K562 (cell line): ENCODE measurements around the gene CHD2.
A peak's percentile ranks its signal among the peaks of the same experiment; 100 is the strongest.

Experiments used
- CTCF ChIP-seq, 3 experiments: IDR thresholded peaks in 2 of 3; conservative IDR thresholded peaks in 1 of 3; 2 replicates each; pipeline ENCODE4 v1.5.1; 2011 to 2012; ENCODE audit warnings: low read length in 3 of 3, mild to moderate bottlenecking in 3 of 3, control low read depth in 2 of 3, improper control_type of control experiment in 1 of 3, inconsistent platforms in 1 of 3, low read depth in 1 of 3, mixed read lengths in 1 of 3, moderate library complexity in 1 of 3; ENCODE audit not compliant: insufficient read depth in 2 of 3
- FOXM1 ChIP-seq, 2 experiments: fragments of 450-650 bp in 1 of 2; sonication (generic) in 1 of 2; formaldehyde crosslinking in 1 of 2; IDR thresholded peaks; 2 replicates each; pipeline versions ENCODE4 v1.6.1 to v1.9.0; 2017 to 2022; ENCODE audit warnings: low read depth in 2 of 2, mild to moderate bottlenecking in 2 of 2, missing genetic modification reagents in 1 of 2, moderate library complexity in 1 of 2
- MXI1 ChIP-seq: IDR thresholded peaks from 2 replicates; pipeline ENCODE4 v1.6.1; 2011; ENCODE audit warnings: low read depth, mild to moderate bottlenecking, improper control_type of control experiment, low read length
- MYC ChIP-seq, 2 experiments: fragments of 250-450 bp in 1 of 2; sonication (Bioruptor Pico) in 1 of 2; IDR thresholded peaks; 2 replicates each; pipeline versions ENCODE4 v1.5.1 to v1.6.1; 2012 to 2021; ENCODE audit warnings: low read depth in 2 of 2, borderline replicate concordance in 1 of 2, improper control_type of control experiment in 1 of 2, low read length in 1 of 2, mild to moderate bottlenecking in 1 of 2, moderate library complexity in 1 of 2
- POLR2A ChIP-seq: fragments of 450-650 bp; conservative IDR thresholded peaks from 2 replicates; pipeline ENCODE4 v1.6.1; 2016
- PTRF ChIP-seq: fragments of 450-650 bp; IDR thresholded peaks from 2 replicates; pipeline ENCODE4 v1.6.1; 2016; ENCODE audit warnings: mild to moderate bottlenecking, missing genetic modification characterization, missing compliant biosample characterization
- TEAD4 ChIP-seq, 2 experiments: sonication (generic) in 1 of 2; formaldehyde crosslinking in 1 of 2; IDR thresholded peaks; 2 replicates each; pipeline versions ENCODE4 v1.6.1 to v1.8.0; 2012 to 2022; ENCODE audit warnings: borderline replicate concordance in 1 of 2, inconsistent platforms in 1 of 2, low read length in 1 of 2, mild to moderate bottlenecking in 1 of 2, missing genetic modification reagents in 1 of 2
- WHSC1 ChIP-seq: IDR thresholded peaks from one replicate; pipeline ENCODE4 v1.6.1; 2012; ENCODE audit warnings: low read length, control low read depth, inconsistent platforms

- TF ChIP-seq POLR2A (peak; percentile 44; the same call in 1 of the 2 replicates), PTRF (no peak), FOXM1 (IDR thresholded peaks at IDR 0.05; ENCODE audit: low read depth) (no peak), FOXM1 (CRISPR knock-in tag; IDR thresholded peaks at IDR 0.05; ENCODE audit: low read depth) (no peak), MYC (IDR thresholded peaks at IDR 0.05; ENCODE audit: low read depth, low read length) (no peak), MYC (CRISPR knock-in tag; IDR thresholded peaks at IDR 0.05; ENCODE audit: borderline replicate concordance, low read depth) (no peak), WHSC1 (no peak), MXI1 (no peak), CTCF (IDR thresholded peaks at IDR 0.05 in 2 of 3, conservative IDR thresholded peaks at IDR 0.05 in 1 of 3; ENCODE audit: insufficient read depth in 2 of 3, low read depth in 1 of 3, low read length in 3 of 3) (no peak), TEAD4 (IDR thresholded peaks at IDR 0.05; ENCODE audit: low read length) (peak; percentile 71; the same call in 1 of the 2 replicates), TEAD4 (CRISPR knock-in tag; IDR thresholded peaks at IDR 0.05; ENCODE audit: borderline replicate concordance) (no peak)
Observed at GRCh38 chr15:92878593-92879053, 21.5 kb upstream of the CHD2 start.
